PC-9 (cell line): ENCODE measurements around the gene RNF126. TPM values are rescaled to one million over a fixed set of nuclear protein-coding genes. Genes with fewer than 3 reads are reported as not detected.

ENCODE experiments used
- Bru-seq: library from RNA; stranded (reverse); fragments of 400-500 nt; gene quantifications from one replicate; lab custom pipeline; 2021; lab: Mats Ljungman, UMichigan
- BruChase-seq, 2 experiments: library from RNA; stranded (reverse); fragments of 400-500 nt; gene quantifications; one replicate each; lab custom pipeline; 2021; lab: Mats Ljungman, UMichigan
- BruUV-seq: library from RNA; stranded (reverse); fragments of 400-500 nt; replicated peaks from 2 replicates; lab custom pipeline; 2021; lab: Mats Ljungman, UMichigan
- CTCF ChIA-PET: fragments of 300-600 bp; sonication (Branson Sonifier 250); formaldehyde crosslinking; loops from one replicate; lab custom pipeline; 2022; ENCODE audit warnings: antibody characterized with exemption; lab: Charles Lee
- POLR2A ChIA-PET: fragments of 300-600 bp; sonication (Branson Sonifier 250); formaldehyde crosslinking; loops from one replicate; lab custom pipeline; 2022; ENCODE audit warnings: antibody characterized with exemption; ENCODE audit not compliant: unreplicated experiment; lab: Charles Lee
- DNase-seq, 2 experiments: peaks; one replicate each; pipeline versions ENCODE4 v3.0.0 to v3.0.0-alpha.2; 2015 to 2022; ENCODE audit warnings: mixed read lengths in 1 of 2
- H2AFZ ChIP-seq: fragments of 200-600 bp; sonication (generic); 2 replicates; pipeline ENCODE4 v1.8.1; 2017; ENCODE audit warnings: antibody characterized with exemption
- H3F3A ChIP-seq: fragments of 200-600 bp; sonication (generic); 2 replicates; pipeline ENCODE4 v1.8.1; 2017; ENCODE audit warnings: antibody characterized with exemption, mild to moderate bottlenecking, low read depth; ENCODE audit not compliant: insufficient read depth
- H3K27ac ChIP-seq: fragments of 200-600 bp; sonication (generic); 2 replicates; pipeline ENCODE4 v1.6.1; 2016; ENCODE audit warnings: mixed run types
- H3K27me3 ChIP-seq: fragments of 200-600 bp; sonication (generic); 2 replicates; pipeline ENCODE4 v1.6.1; 2016; ENCODE audit warnings: low read depth, mixed run types; ENCODE audit not compliant: insufficient read depth
- H3K36me3 ChIP-seq: fragments of 200-600 bp; sonication (generic); 2 replicates; pipeline ENCODE4 v1.6.1; 2016; ENCODE audit warnings: low read depth, mixed run types
- H3K4me1 ChIP-seq: fragments of 200-600 bp; sonication (generic); replicated peaks from 2 replicates; pipeline ENCODE4 v1.6.1; 2016; ENCODE audit warnings: mixed run types; ENCODE audit not compliant: insufficient read depth
- H3K4me2 ChIP-seq: fragments of 200-600 bp; sonication (generic); 2 replicates; pipeline ENCODE4 v1.6.1; 2017; ENCODE audit warnings: mixed run types
- H3K4me3 ChIP-seq: fragments of 200-600 bp; sonication (generic); 2 replicates; pipeline ENCODE4 v1.6.1; 2016; ENCODE audit warnings: mixed run types
- H3K79me2 ChIP-seq: fragments of 200-600 bp; sonication (generic); 2 replicates; pipeline ENCODE4 v1.6.1; 2017; ENCODE audit warnings: low read depth, mixed run types
- H3K9me2 ChIP-seq: fragments of 200-600 bp; sonication (generic); 2 replicates; pipeline ENCODE4 v1.8.1; 2017; ENCODE audit warnings: mild to moderate bottlenecking; ENCODE audit not compliant: insufficient read depth
- H3K9me3 ChIP-seq: fragments of 200-600 bp; sonication (generic); 2 replicates; pipeline ENCODE4 v1.8.1; 2016; ENCODE audit warnings: low read depth; ENCODE audit not compliant: insufficient read depth
- H4K20me1 ChIP-seq: fragments of 200-600 bp; sonication (generic); 2 replicates; pipeline ENCODE4 v1.8.1; 2017; ENCODE audit not compliant: insufficient read depth
- EZH2 ChIP-seq: fragments of 200-600 bp; sonication (generic); IDR thresholded peaks from 2 replicates; pipeline ENCODE4 v1.8.0; 2017; ENCODE audit warnings: antibody characterized with exemption, low read depth
- intact Hi-C: fragments of 100-400 bp; cut with micrococcal nuclease; formaldehyde crosslinking; loops from one replicate; pipeline ENCODE4 v1.10.0; 2022; ENCODE audit not compliant: unreplicated experiment
- long read RNA-seq: library from polyadenylated mRNA; stranded (forward); transcript quantifications from one replicate; pipeline ENCODE4 v2.0.0, GENCODE V29; 2022
- total RNA-seq: library from RNA; stranded (reverse); gene quantifications from 2 replicates; pipeline ENCODE4 v1.2.3, GENCODE V29; 2021
- TF ChIP-seq, protein P1 (sequence below): fragments of 200-600 bp; sonication (generic); conservative IDR thresholded peaks from 2 replicates; pipeline ENCODE4 v1.6.1; 2017; ENCODE audit warnings: mixed run types, antibody characterized with exemption, mild to moderate bottlenecking, moderate library complexity

Gene RNF126
- total RNA-seq (54.4 and 63.7 TPM in 2 replicates), Bru-seq, nascent RNA (percentile 64 among the genes with signal in this experiment), BruChase-seq, experiment 1, labeled RNA remaining after a 2-hour chase (percentile 64 among the genes with signal in this experiment), BruChase-seq, experiment 2, labeled RNA remaining after a 6-hour chase (percentile 81 among the genes with signal in this experiment)
- long read RNA-seq, transcript RNF126-201 (9 exons, 1,694 nt): major isoform, 148 of 196 reads
- long read RNA-seq, transcript RNF126-203 (9 exons, 963 nt): minor isoform, 10 of 196 reads
- long read RNA-seq, partial matches to known transcripts: 5 of 196 reads
- long read RNA-seq, other reads (novel, unspliced or antisense): 30 of 196 reads

GRCh38 chr19:662962-663681 lies at the start of gene RNF126:
Gene RNF126 (minus strand): TSS chr19:663214. CDS start chr19:663121, 93 bp downstream.
- H3K4me3 ChIP-seq: peak within 1 kb of the TSS; percentile 99
- 0 out of 2 replicates have a peak, but pooled peaks cover 4% of the 10 kb centered on the region for H3K36me3 ChIP-seq
- peaks cover 48% of the 10 kb centered on the region for H3K79me2 ChIP-seq
- no TSS peak for BruUV-seq
- H4K20me1 ChIP-seq: peaks cover 38% of the 10 kb centered on the region
- H3K9me3 ChIP-seq: no peaks in the 10 kb centered on the region
- ChIA-PET CTCF (interaction anchor here (0.7 kb wide), 1 partner anchor 582 kb away, joined by 12 read pairs; no protein-coding TSS in a partner anchor), POLR2A (interaction anchor here (0.5 to 0.7 kb wide), 4 partner anchors 14 to 191 kb away, joined by 4 to 11 read pairs (median 6); no protein-coding TSS in a partner anchor)
- peak within 1 kb of the TSS; percentile 83 for H2AFZ ChIP-seq
- TF ChIP-seq, protein P1, sequence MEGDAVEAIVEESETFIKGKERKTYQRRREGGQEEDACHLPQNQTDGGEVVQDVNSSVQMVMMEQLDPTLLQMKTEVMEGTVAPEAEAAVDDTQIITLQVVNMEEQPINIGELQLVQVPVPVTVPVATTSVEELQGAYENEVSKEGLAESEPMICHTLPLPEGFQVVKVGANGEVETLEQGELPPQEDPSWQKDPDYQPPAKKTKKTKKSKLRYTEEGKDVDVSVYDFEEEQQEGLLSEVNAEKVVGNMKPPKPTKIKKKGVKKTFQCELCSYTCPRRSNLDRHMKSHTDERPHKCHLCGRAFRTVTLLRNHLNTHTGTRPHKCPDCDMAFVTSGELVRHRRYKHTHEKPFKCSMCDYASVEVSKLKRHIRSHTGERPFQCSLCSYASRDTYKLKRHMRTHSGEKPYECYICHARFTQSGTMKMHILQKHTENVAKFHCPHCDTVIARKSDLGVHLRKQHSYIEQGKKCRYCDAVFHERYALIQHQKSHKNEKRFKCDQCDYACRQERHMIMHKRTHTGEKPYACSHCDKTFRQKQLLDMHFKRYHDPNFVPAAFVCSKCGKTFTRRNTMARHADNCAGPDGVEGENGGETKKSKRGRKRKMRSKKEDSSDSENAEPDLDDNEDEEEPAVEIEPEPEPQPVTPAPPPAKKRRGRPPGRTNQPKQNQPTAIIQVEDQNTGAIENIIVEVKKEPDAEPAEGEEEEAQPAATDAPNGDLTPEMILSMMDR: no peak
- TF ChIP-seq EZH2: no peak
- intact Hi-C loops: loop anchor here (1.0 to 10.0 kb wide), 5 partner anchors 14 to 262 kb away; partner anchors contain the start of genes ARID3A, HCN2 and MISP
- DNase-seq: peak; percentile 66 to 87
- no peaks in the 10 kb centered on the region for H3K9me2 ChIP-seq
- peak within 1 kb of the TSS; percentile 100 for H3K4me2 ChIP-seq
- H3F3A ChIP-seq: peaks cover 8% of the 10 kb centered on the region
- peaks cover 14% of the 10 kb centered on the region for H3K4me1 ChIP-seq
- no peaks in the 10 kb centered on the region for H3K27me3 ChIP-seq
- H3K27ac ChIP-seq: peak within 1 kb of the TSS; percentile 61

DNA sequence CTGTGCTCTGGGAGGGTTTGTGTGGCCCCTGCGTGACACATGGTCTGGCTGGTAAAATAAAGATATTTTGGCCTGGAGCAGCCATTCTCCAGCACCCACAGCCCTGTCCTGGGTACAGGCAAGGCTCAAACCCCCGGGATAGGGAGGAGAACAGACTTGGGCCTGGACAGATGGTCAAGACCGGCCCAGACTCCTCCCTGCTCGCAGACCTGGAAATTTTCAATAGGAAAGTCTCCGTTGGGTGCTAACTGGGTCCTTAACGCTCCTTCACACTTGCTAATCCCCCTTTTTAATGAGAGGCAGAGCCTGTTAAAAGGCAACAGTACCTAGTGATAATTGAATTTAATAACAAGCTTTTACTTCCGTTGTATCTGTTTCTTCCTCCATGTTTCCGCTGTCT lies 48.2 kb upstream of the RNF126 start:
- no peaks in the 10 kb centered on the region for H3K9me3 ChIP-seq
- no TSS peak for BruUV-seq
- POLR2A ChIA-PET: interaction anchor here (0.8 kb wide), 1 partner anchor 79 kb away, joined by 6 read pairs; no protein-coding TSS in a partner anchor
- no peaks in the 10 kb centered on the region for H3K9me2 ChIP-seq
- H3K4me1 ChIP-seq: no peaks in the 10 kb centered on the region
- no peak for DNase-seq
- no peak overlapping the region for H2AFZ ChIP-seq
- H3K79me2 ChIP-seq: no peaks in the 10 kb centered on the region
- H3K4me3 ChIP-seq: no peak overlapping the region
- H3F3A ChIP-seq: peaks cover 23% of the 10 kb centered on the region
- TF ChIP-seq EZH2: no peak
- TF ChIP-seq, protein P1: no peak
- intact Hi-C loops: no loop called here
- CTCF ChIA-PET: no interaction called here
- H3K27me3 ChIP-seq: peaks cover 12% of the 10 kb centered on the region; the same call in 1 of the 2 replicates
- H3K36me3 ChIP-seq: no peaks in the 10 kb centered on the region
- no peaks in the 10 kb centered on the region for H4K20me1 ChIP-seq
- H3K4me2 ChIP-seq: no peak overlapping the region
- no peak overlapping the region for H3K27ac ChIP-seq

DNA sequence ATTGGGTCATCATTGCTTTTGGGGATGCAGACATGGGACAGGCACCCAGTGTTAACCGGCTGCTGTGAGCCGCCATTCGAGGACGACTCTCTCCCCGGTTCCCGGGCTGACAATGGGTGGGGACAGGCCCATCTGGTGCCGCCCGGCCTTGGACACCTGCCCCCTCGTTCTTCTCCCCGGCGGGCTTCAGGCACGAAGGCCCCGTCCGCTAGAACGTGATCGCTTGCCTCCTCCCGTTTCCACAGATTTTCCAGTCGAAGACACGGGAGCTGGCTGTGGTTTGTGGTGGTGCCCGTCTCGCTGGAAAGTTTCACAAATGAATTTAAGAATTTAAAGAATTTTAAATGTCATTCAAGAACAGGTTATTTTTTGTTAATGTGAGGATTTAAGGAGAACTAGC lies 47.8 kb upstream of the RNF126 start:
- Histone ChIP-seq H3K9me3 (no peaks in the 10 kb centered on the region), H3K27me3 (peaks cover 12% of the 10 kb centered on the region; the same call in 1 of the 2 replicates), H3K27ac (no peak overlapping the region), H3K79me2 (no peaks in the 10 kb centered on the region), H3K4me2 (no peak overlapping the region), H3K4me3 (no peak overlapping the region), H3K9me2 (no peaks in the 10 kb centered on the region), H2AFZ (no peak overlapping the region), H3F3A (peaks cover 23% of the 10 kb centered on the region), H3K36me3 (no peaks in the 10 kb centered on the region), H4K20me1 (no peaks in the 10 kb centered on the region), H3K4me1 (no peaks in the 10 kb centered on the region)
- POLR2A ChIA-PET: interaction anchor here (0.8 kb wide), 1 partner anchor 79 kb away, joined by 6 read pairs; no protein-coding TSS in a partner anchor
- CTCF ChIA-PET: no interaction called here
- TF ChIP-seq EZH2: no peak
- TF ChIP-seq, protein P1: no peak
- intact Hi-C loops: no loop called here
- BruUV-seq: no TSS peak
- DNase-seq: no peak
